K562 (cell line): ENCODE results near the gene MBD1. TPM values are rescaled to one million over a fixed set of nuclear protein-coding genes. Genes with fewer than 3 reads are reported as not detected.

Source experiments
- ATAC-seq: fragments of 200-7000 bp; cut with Tn5 transposase; 3 replicates; pipeline ENCODE4 v1.9.1; 2020; ENCODE audit warnings: moderate library complexity
- BruUV-seq: library from RNA; stranded (reverse); fragments of 400-500 nt; replicated peaks from 2 replicates; lab custom pipeline; 2021; lab: Mats Ljungman, UMichigan
- CTCF ChIA-PET: fragments of 300-600 bp; formaldehyde crosslinking; extraction: SDS; loops from one replicate; lab custom pipeline; 2021; ENCODE audit warnings: low intra/inter-chr PET ratio; lab: Yijun Ruan, JAX
- POLR2A ChIA-PET: fragments of 300-600, 350-650 bp; sonication (Branson Sonifier 250); formaldehyde crosslinking; extraction: SDS; loops from one replicate; lab custom pipeline; 2021; ENCODE audit warnings: antibody characterized with exemption, inconsistent platforms; lab: Yijun Ruan, JAX
- DNase-seq, 4 experiments: peaks; one replicate each; pipeline versions ENCODE4 v3.0.0 to v3.0.0-alpha.2; 2011 to 2018; ENCODE audit warnings: low spot score in 3 of 4, mixed read lengths in 3 of 4; ENCODE audit errors: extremely low read depth in 1 of 4
- FAIRE-seq: peaks from 2 replicates; lab custom pipeline; 2011; peaks lifted over from hg19 to GRCh38; lab: Jason Lieb, UNC
- H2AFZ ChIP-seq: 2 replicates; pipeline ENCODE4 v1.6.0; 2011; ENCODE audit warnings: low read depth, low read length, control low read depth, inconsistent platforms
- H3K27ac ChIP-seq: fragments of 200-600 bp; 3 replicates; pipeline ENCODE4 v1.8.0; 2011; ENCODE audit warnings: low read depth, mild to moderate bottlenecking, control low read depth, inconsistent platforms, low read length, moderate library complexity, mixed read lengths; ENCODE audit errors: extremely low read depth
- H3K27me3 ChIP-seq, 2 experiments: fragments of 300-600 bp in 1 of 2; 2 replicates in 1 of 2; 3 replicates in 1 of 2; pipeline versions ENCODE4 v1.6.0 to v1.8.0; 2011; ENCODE audit warnings: inconsistent platforms in 2 of 2, low read length in 2 of 2, mild to moderate bottlenecking in 1 of 2, mixed read lengths in 1 of 2, moderate library complexity in 1 of 2; ENCODE audit not compliant: control insufficient read depth in 2 of 2, insufficient read depth in 2 of 2
- H3K36me3 ChIP-seq: fragments of 300-600 bp; 3 replicates; pipeline ENCODE4 v1.8.0; 2011; ENCODE audit warnings: mild to moderate bottlenecking, low read length, inconsistent platforms; ENCODE audit not compliant: control insufficient read depth, insufficient read depth
- H3K4me1 ChIP-seq, 2 experiments: fragments of 200-600 bp in 1 of 2; replicated peaks in 1 of 2; 2 replicates in 1 of 2; 3 replicates in 1 of 2; pipeline versions ENCODE4 v1.5.1 to v1.8.0; 2011; ENCODE audit warnings: inconsistent platforms in 2 of 2, low read length in 2 of 2, mild to moderate bottlenecking in 1 of 2, mixed read lengths in 1 of 2, moderate library complexity in 1 of 2; ENCODE audit not compliant: control insufficient read depth in 2 of 2, insufficient read depth in 2 of 2
- H3K4me2 ChIP-seq: 2 replicates; pipeline ENCODE4 v1.6.1; 2011; ENCODE audit warnings: low read length, control low read depth, inconsistent platforms, mixed read lengths; ENCODE audit not compliant: insufficient read depth
- H3K4me3 ChIP-seq: fragments of 200-600 bp; sonication (generic), shearing (Covaris generic); 2 replicates; pipeline ENCODE4 v1.5.1; 2016; ENCODE audit warnings: control low read depth, inconsistent platforms
- H3K79me2 ChIP-seq: fragments of 200-600 bp; 3 replicates; pipeline ENCODE4 v1.8.0; 2011; ENCODE audit warnings: low read length, inconsistent platforms; ENCODE audit not compliant: control insufficient read depth, insufficient read depth
- H3K9ac ChIP-seq, 2 experiments: 2 replicates each; pipeline versions ENCODE4 v1.6.0 to v1.6.1; 2011; ENCODE audit warnings: low read depth in 2 of 2, low read length in 2 of 2, control low read depth in 1 of 2, inconsistent platforms in 1 of 2, mild to moderate bottlenecking in 1 of 2, mixed read lengths in 1 of 2; ENCODE audit not compliant: insufficient read depth in 1 of 2
- H3K9me1 ChIP-seq: one replicate; pipeline ENCODE4 v1.6.0; 2011; ENCODE audit warnings: inconsistent platforms, mild to moderate bottlenecking, low read length, moderate library complexity; ENCODE audit not compliant: control insufficient read depth, insufficient read depth
- H3K9me3 ChIP-seq: replicated peaks from 2 replicates; pipeline ENCODE4 v1.5.1; 2011; ENCODE audit warnings: low read depth, low read length, inconsistent platforms; ENCODE audit not compliant: control insufficient read depth, insufficient read depth
- H4K20me1 ChIP-seq: replicated peaks from 2 replicates; pipeline ENCODE4 v1.6.1; 2011; ENCODE audit warnings: low read length, inconsistent platforms, mixed read lengths; ENCODE audit not compliant: control insufficient read depth, insufficient read depth
- CHD4 ChIP-seq: fragments of 200-600 bp; sonication (generic); IDR thresholded peaks from 3 replicates; pipeline ENCODE4 v1.6.1; 2012; ENCODE audit warnings: low read depth, mild to moderate bottlenecking, mixed read lengths, low read length, inconsistent platforms; ENCODE audit not compliant: insufficient read depth, insufficient replicate concordance, poor library complexity, severe bottlenecking
- FOXA3 ChIP-seq, 2 experiments: fragments of 450-650 bp in 1 of 2; sonication (generic) in 1 of 2; formaldehyde crosslinking; IDR thresholded peaks in 1 of 2; conservative IDR thresholded peaks in 1 of 2; 2 replicates each; pipeline versions ENCODE4 v1.4.0 to v1.8.0; 2020 to 2022; ENCODE audit warnings: mild to moderate bottlenecking in 2 of 2, missing genetic modification reagents in 1 of 2
- MBD1 ChIP-seq: fragments of 250-450 bp; sonication (Bioruptor Pico); IDR thresholded peaks from 2 replicates; pipeline ENCODE4 v1.8.0; 2022; ENCODE audit warnings: inconsistent platforms
- POLR2G ChIP-seq: fragments of 200-400 bp; formaldehyde crosslinking; IDR thresholded peaks from 2 replicates; pipeline ENCODE4 v1.6.1; 2017; ENCODE audit warnings: low read depth, mild to moderate bottlenecking, antibody characterized with exemption, low read length, moderate library complexity
- RBFOX2 ChIP-seq: fragments of 200-400 bp; formaldehyde crosslinking; IDR thresholded peaks from 2 replicates; pipeline ENCODE4 v1.6.1; 2017; ENCODE audit warnings: low read depth, mild to moderate bottlenecking, low read length, moderate library complexity
- RFX1 ChIP-seq: fragments of 450-650 bp; IDR thresholded peaks from 2 replicates; pipeline ENCODE4 v1.6.1; 2016; ENCODE audit warnings: mild to moderate bottlenecking, moderate library complexity
- TCF15 ChIP-seq: fragments of 250-450 bp; sonication (Bioruptor Pico); IDR thresholded peaks from 2 replicates; pipeline ENCODE4 v1.8.0; 2022; ENCODE audit warnings: moderate library complexity, mild to moderate bottlenecking, inconsistent platforms
- TEAD2 ChIP-seq: fragments of 450-650 bp; IDR thresholded peaks from 2 replicates; pipeline ENCODE4 v1.6.1; 2016; ENCODE audit warnings: missing genetic modification characterization, control low read depth, missing compliant biosample characterization
- TRIM28 ChIP-seq: fragments of 450-650 bp; IDR thresholded peaks from 2 replicates; pipeline ENCODE4 v1.6.1; 2017
- ZNF24 ChIP-seq: fragments of 450-650 bp; IDR thresholded peaks from 2 replicates; pipeline ENCODE4 v1.6.1; 2016
- ZNF3 ChIP-seq: fragments of 250-450 bp; sonication (Bioruptor Pico); IDR thresholded peaks from 2 replicates; pipeline ENCODE4 v1.5.0; 2021; ENCODE audit warnings: mild to moderate bottlenecking, moderate library complexity
- ZNF445 ChIP-seq: fragments of 250-450 bp; sonication (Bioruptor Pico); IDR thresholded peaks from 2 replicates; pipeline ENCODE4 v1.4.0; 2020; ENCODE audit warnings: low read depth, mild to moderate bottlenecking, moderate library complexity
- ZNF75A ChIP-seq: fragments of 450-650 bp; formaldehyde crosslinking; IDR thresholded peaks from 2 replicates; pipeline ENCODE4 v1.4.0; 2020; ENCODE audit warnings: mild to moderate bottlenecking
- WGBS: fragments of 100-300 bp; shearing (Covaris generic); methylation state at CpG from one replicate; pipeline ENCODE4 v1.1.6; 2016; ENCODE audit warnings: low coverage, mixed read lengths; ENCODE audit not compliant: insufficient coverage; ENCODE audit errors: missing lambda C conversion rate; 5-methylcytosine and 5-hydroxymethylcytosine counted together
- in situ Hi-C: fragments of 300-500 bp; cut with MboI; formaldehyde crosslinking; loops from 4 replicates; pipeline ENCODE4 v1.15.0; 2018; ENCODE audit warnings: inconsistent platforms, mixed read lengths
- intact Hi-C: fragments of 100-400 bp; cut with micrococcal nuclease; formaldehyde crosslinking; loops from 2 replicates; pipeline ENCODE4 v1.14.2; 2022
- polyA plus RNA-seq, 8 experiments: library from polyadenylated mRNA; depleted of rRNA in 4 of 8; stranded (reverse) in 5 of 8; unstranded in 3 of 8; fragments of >200 nt; fragmentation: Nextera tagmentation in 2 of 8; fragmentation: Illumina TruSeq in 1 of 8; extraction: Ambion mirVana in 2 of 8; extraction: Trizol in 1 of 8; gene quantifications; 2 replicates each; pipeline versions ENCODE4 v1.2.1 to v1.2.3, GENCODE V29; 2011 to 2014; ENCODE audit warnings: inconsistent platforms in 1 of 8, missing spikeins in 1 of 8
- total RNA-seq, 7 experiments: library from RNA; depleted of rRNA in 6 of 7; stranded (reverse); fragments of >200 nt in 6 of 7; fragmentation: Illumina TruSeq in 2 of 7; extraction: Trizol in 2 of 7; gene quantifications; 2 replicates each; pipeline versions ENCODE4 v1.2.1 to v1.2.3, GENCODE V29; 2011 to 2021; ENCODE audit warnings: low replicate concordance in 1 of 7

Gene MBD1
- total and polyA plus RNA-seq, 9 of the 15 experiments (the other 6 are each of a cell fraction or from before 2014, with no cell fraction given) = 3.0 to 59.7 (median 31.7) TPM

GRCh38 chr18:50274044-50274442 lies 7.3 kb downstream of the MBD1 start:
- Histone ChIP-seq H4K20me1 (no peaks in the 10 kb centered on the region), H3K4me2 (no peak overlapping the region), H3K4me3 (no peak overlapping the region), H3K36me3 (peaks cover 96% of the 10 kb centered on the region), H3K9me1 (no peaks in the 10 kb centered on the region), H3K9me3 (peaks cover 7% of the 10 kb centered on the region), H3K27ac (no peak overlapping the region), H3K79me2 (peaks cover 10% of the 10 kb centered on the region), H3K27me3 (no peaks in the 10 kb centered on the region), H2AFZ (no peak overlapping the region), H3K4me1 (no peaks in the 10 kb centered on the region), H3K9ac (no peak overlapping the region)
- ATAC-seq (no peak), DNase-seq (no peak), FAIRE-seq (no peak)
- POLR2A ChIA-PET = no interaction called here
- 100% methylated on average over 4 of the region's 17 CpGs for WGBS
- BruUV-seq = no TSS peak
- in situ Hi-C loops = no loop called here
- CTCF ChIA-PET = no interaction called here
- TF ChIP-seq TCF15 (CRISPR knock-in tag) (no peak), MBD1 (CRISPR knock-in tag) (no peak), ZNF75A (CRISPR knock-in tag) (no peak), RBFOX2 (peak; percentile 40; the same call in 1 of the 2 replicates), ZNF445 (CRISPR knock-in tag) (no peak), ZNF24 (no peak), TEAD2 (tag) (no peak), ZNF3 (CRISPR knock-in tag) (no peak), TRIM28 (no peak), CHD4 (no peak), POLR2G (peak; percentile 30; the same call in 1 of the 2 replicates), RFX1 (no peak), FOXA3 (CRISPR knock-in tag; conservative IDR thresholded peaks at IDR 0.05 in 1 of 2, IDR thresholded peaks at IDR 0.05 in 1 of 2) (no peak)
- TF ChIP-seq, all 486 proteins: peak for 2
- intact Hi-C loops = no loop called here
